ENCODE data around the gene POU2F1. TPM values are rescaled to one million over a fixed set of nuclear protein-coding genes. Genes with fewer than 3 reads are reported as not detected.

POU2F1 gene
- total RNA-seq, 1 experiment from 2014 or later: 25.0 TPM

DNA sequence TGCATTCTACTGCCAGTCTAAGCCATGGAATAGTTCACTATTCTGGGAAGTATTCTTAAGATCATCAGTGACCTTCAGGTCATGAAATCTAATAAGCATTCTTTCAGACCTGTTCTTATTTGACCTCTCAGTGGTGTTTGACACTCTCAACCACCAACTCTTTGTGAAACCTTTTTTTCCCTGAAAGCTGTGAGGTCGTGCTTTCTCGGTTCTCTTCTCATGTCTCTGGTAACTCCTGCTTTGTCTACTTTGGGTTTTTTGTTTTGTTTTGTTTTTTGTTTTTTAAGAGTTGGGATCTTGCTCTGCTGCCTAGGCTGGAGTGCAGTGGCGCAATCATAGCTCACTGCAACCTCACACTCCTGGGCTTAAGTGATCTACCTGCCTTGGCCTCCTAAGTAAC is 56.3 kb downstream of the POU2F1 start:
- BruUV-seq (replicated peaks): no TSS peak
- H3K4me1 ChIP-seq (ENCODE audit: insufficient read depth, low read length, poor library complexity, severe bottlenecking): peaks cover 35% of the 10 kb centered on the region
- TF ChIP-seq EZH2 (IDR thresholded peaks at IDR 0.05; ENCODE audit: borderline replicate concordance, low read depth, low read length, poor library complexity, severe bottlenecking): no peak
- CTCF ChIA-PET: no interaction called here
- H3K9me3 ChIP-seq (ENCODE audit: low read depth, low read length, poor library complexity, severe bottlenecking): no peaks in the 10 kb centered on the region
- no peaks in the 10 kb centered on the region for H3K27me3 ChIP-seq (replicated peaks; ENCODE audit: insufficient read depth, low read depth, low read length, poor library complexity)
- no peak for DNase-seq (ENCODE audit: low spot score)
- intact Hi-C loops (cut with micrococcal nuclease; ENCODE audit: unreplicated experiment): no loop called here
- no peaks in the 10 kb centered on the region for H3K36me3 ChIP-seq (ENCODE audit: insufficient read depth, low read length, poor library complexity, severe bottlenecking)
- no peak overlapping the region for H3K4me3 ChIP-seq (ENCODE audit: low read depth, low read length, poor library complexity, severe bottlenecking)
- no peak overlapping the region for H3K27ac ChIP-seq (ENCODE audit: low read depth, low read length, poor library complexity, severe bottlenecking)
- POLR2A ChIA-PET (ENCODE audit: low non-redundant PET): no interaction called here

- Histone ChIP-seq H3K4me1 (ENCODE audit: insufficient read depth, low read length, poor library complexity, severe bottlenecking) (peaks cover 19% of the 10 kb centered on the region), H3K36me3 (ENCODE audit: insufficient read depth, low read length, poor library complexity, severe bottlenecking) (no peaks in the 10 kb centered on the region), H3K27me3 (replicated peaks; ENCODE audit: insufficient read depth, low read depth, low read length, poor library complexity) (no peaks in the 10 kb centered on the region), H3K27ac (ENCODE audit: low read depth, low read length, poor library complexity, severe bottlenecking) (no peak overlapping the region), H3K9me3 (ENCODE audit: low read depth, low read length, poor library complexity, severe bottlenecking) (no peaks in the 10 kb centered on the region), H3K4me3 (ENCODE audit: low read depth, low read length, poor library complexity, severe bottlenecking) (no peak overlapping the region)
- ChIA-PET POLR2A (ENCODE audit: low non-redundant PET) (no interaction called here), CTCF (no interaction called here)
- BruUV-seq (replicated peaks): no TSS peak
- intact Hi-C loops (cut with micrococcal nuclease; ENCODE audit: unreplicated experiment): no loop called here
- no peak for DNase-seq (ENCODE audit: low spot score)
- TF ChIP-seq, protein P1, sequence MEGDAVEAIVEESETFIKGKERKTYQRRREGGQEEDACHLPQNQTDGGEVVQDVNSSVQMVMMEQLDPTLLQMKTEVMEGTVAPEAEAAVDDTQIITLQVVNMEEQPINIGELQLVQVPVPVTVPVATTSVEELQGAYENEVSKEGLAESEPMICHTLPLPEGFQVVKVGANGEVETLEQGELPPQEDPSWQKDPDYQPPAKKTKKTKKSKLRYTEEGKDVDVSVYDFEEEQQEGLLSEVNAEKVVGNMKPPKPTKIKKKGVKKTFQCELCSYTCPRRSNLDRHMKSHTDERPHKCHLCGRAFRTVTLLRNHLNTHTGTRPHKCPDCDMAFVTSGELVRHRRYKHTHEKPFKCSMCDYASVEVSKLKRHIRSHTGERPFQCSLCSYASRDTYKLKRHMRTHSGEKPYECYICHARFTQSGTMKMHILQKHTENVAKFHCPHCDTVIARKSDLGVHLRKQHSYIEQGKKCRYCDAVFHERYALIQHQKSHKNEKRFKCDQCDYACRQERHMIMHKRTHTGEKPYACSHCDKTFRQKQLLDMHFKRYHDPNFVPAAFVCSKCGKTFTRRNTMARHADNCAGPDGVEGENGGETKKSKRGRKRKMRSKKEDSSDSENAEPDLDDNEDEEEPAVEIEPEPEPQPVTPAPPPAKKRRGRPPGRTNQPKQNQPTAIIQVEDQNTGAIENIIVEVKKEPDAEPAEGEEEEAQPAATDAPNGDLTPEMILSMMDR (conservative IDR thresholded peaks at IDR 0.05; ENCODE audit: low read depth, low read length): no peak
- no peak for TF ChIP-seq EZH2 (IDR thresholded peaks at IDR 0.05; ENCODE audit: borderline replicate concordance, low read depth, low read length, poor library complexity, severe bottlenecking)
These were observed 57.8 kb downstream of the POU2F1 start for GRCh38 chr1:167278497-167278896.

DNA sequence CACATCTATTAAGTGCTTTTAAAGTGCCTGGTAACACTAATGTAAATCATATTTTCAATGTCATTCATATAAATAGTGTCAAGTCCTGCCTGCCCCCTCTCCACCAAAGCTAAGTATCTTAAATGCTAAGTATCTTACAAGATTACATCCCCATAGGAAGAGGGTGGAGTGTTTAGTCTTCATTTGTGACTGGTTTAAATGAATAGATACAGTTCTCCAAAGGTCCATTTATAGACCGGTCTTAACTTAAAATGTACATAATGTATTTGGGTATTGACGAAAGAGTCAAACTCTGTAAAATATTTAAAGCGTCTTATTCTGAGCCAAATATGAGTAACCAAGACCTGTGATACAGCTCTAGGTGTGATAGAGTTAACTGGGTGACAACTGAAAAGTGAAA is 60.2 kb downstream of the POU2F1 start:
- no peak for DNase-seq (ENCODE audit: low spot score)
- H3K4me3 ChIP-seq (ENCODE audit: low read depth, low read length, poor library complexity, severe bottlenecking): no peak overlapping the region
- H3K27ac ChIP-seq (ENCODE audit: low read depth, low read length, poor library complexity, severe bottlenecking): no peak overlapping the region
- H3K36me3 ChIP-seq (ENCODE audit: insufficient read depth, low read length, poor library complexity, severe bottlenecking): no peaks in the 10 kb centered on the region
- no peak for TF ChIP-seq EZH2 (IDR thresholded peaks at IDR 0.05; ENCODE audit: borderline replicate concordance, low read depth, low read length, poor library complexity, severe bottlenecking)
- H3K27me3 ChIP-seq (replicated peaks; ENCODE audit: insufficient read depth, low read depth, low read length, poor library complexity): no peaks in the 10 kb centered on the region
- ChIA-PET CTCF (no interaction called here), POLR2A (ENCODE audit: low non-redundant PET) (no interaction called here)
- H3K4me1 ChIP-seq (ENCODE audit: insufficient read depth, low read length, poor library complexity, severe bottlenecking): peaks cover 9% of the 10 kb centered on the region
- no TSS peak for BruUV-seq (replicated peaks)
- intact Hi-C loops (cut with micrococcal nuclease; ENCODE audit: unreplicated experiment): no loop called here
- no peaks in the 10 kb centered on the region for H3K9me3 ChIP-seq (ENCODE audit: low read depth, low read length, poor library complexity, severe bottlenecking)

DNA sequence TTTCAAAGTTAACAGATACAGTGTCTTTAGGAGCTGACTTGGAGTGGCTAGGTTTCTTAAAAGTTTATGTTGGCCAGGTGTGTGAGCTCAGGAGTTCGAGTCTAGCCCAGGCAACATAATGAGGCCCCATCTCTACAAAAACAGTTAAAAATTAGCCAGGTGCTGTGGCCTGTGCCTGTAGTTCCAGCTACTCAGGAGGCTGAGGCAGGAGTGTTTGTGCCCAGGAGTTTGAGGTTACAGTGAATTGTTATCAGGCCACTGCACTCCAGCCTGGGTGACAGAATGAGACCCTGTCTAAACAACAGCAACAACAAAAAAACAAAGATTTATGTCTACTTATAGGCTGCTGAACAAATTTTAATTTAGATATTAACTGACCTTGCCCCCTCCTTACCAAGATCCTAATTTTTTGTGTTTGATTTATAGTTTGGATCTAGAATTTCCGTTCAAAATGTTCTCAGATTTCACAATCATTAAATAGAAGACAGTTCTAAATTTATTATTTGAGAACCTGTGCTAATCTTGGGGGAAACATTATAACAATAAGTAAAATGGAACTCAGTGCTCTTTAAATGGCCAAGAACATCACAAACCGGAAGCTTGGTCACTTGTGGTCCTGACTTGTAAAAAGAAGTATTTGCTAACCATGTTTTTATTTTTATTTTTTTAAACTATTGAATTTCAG is 67.8 kb downstream of the POU2F1 start:
- H3K4me1 ChIP-seq (ENCODE audit: insufficient read depth, low read length, poor library complexity, severe bottlenecking): peaks cover 12% of the 10 kb centered on the region
- H3K4me3 ChIP-seq (ENCODE audit: low read depth, low read length, poor library complexity, severe bottlenecking): no peak overlapping the region
- no peak for DNase-seq (ENCODE audit: low spot score)
- no peaks in the 10 kb centered on the region for H3K36me3 ChIP-seq (ENCODE audit: insufficient read depth, low read length, poor library complexity, severe bottlenecking)
- no peak overlapping the region for H3K27ac ChIP-seq (ENCODE audit: low read depth, low read length, poor library complexity, severe bottlenecking)
- TF ChIP-seq EZH2 (IDR thresholded peaks at IDR 0.05; ENCODE audit: borderline replicate concordance, low read depth, low read length, poor library complexity, severe bottlenecking): no peak
- TF ChIP-seq, protein P1 (conservative IDR thresholded peaks at IDR 0.05; ENCODE audit: low read depth, low read length): no peak
- no TSS peak for BruUV-seq (replicated peaks)
- intact Hi-C loops (cut with micrococcal nuclease; ENCODE audit: unreplicated experiment): no loop called here
- no peaks in the 10 kb centered on the region for H3K9me3 ChIP-seq (ENCODE audit: low read depth, low read length, poor library complexity, severe bottlenecking)
- POLR2A ChIA-PET (ENCODE audit: low non-redundant PET): interaction anchor here (0.5 kb wide), 1 partner anchor 761 kb away, joined by 3 read pairs; no protein-coding TSS in a partner anchor
- no peaks in the 10 kb centered on the region for H3K27me3 ChIP-seq (replicated peaks; ENCODE audit: insufficient read depth, low read depth, low read length, poor library complexity)
- CTCF ChIA-PET: no interaction called here
